HepG2 (cell line): ENCODE results near the gene RHOT1. TPM values are rescaled to one million over a fixed set of nuclear protein-coding genes. Genes with fewer than 3 reads are reported as not detected.

Source experiments
- ATAC-seq: fragments of 200-7000 bp; cut with Tn5 transposase; 3 replicates; pipeline ENCODE4 v1.9.1; 2020; ENCODE audit warnings: mild to moderate bottlenecking, moderate library complexity
- BruUV-seq: library from RNA; stranded (reverse); fragments of 400-500 nt; replicated peaks from 2 replicates; lab custom pipeline; 2021; lab: Mats Ljungman, UMichigan
- CTCF ChIA-PET: fragments of 300-600 bp; formaldehyde crosslinking; extraction: SDS; loops from one replicate; lab custom pipeline; 2021; ENCODE audit warnings: low total read pairs, inconsistent platforms, low intra/inter-chr PET ratio; lab: Yijun Ruan, JAX
- POLR2A ChIA-PET: fragments of 350-600 bp; sonication (Branson Sonifier 250); formaldehyde crosslinking; loops from one replicate; lab custom pipeline; 2020; ENCODE audit warnings: antibody characterized with exemption, inconsistent platforms; lab: Yijun Ruan, JAX
- DNase-seq: peaks from one replicate; pipeline ENCODE4 v3.0.0-alpha.2; 2015; ENCODE audit warnings: low spot score
- FAIRE-seq: peaks from 3 replicates; lab custom pipeline; 2011; peaks lifted over from hg19 to GRCh38; lab: Jason Lieb, UNC
- H2AFZ ChIP-seq: one replicate; pipeline ENCODE4 v1.6.1; 2011; ENCODE audit warnings: low read length, inconsistent platforms
- H3K27ac ChIP-seq: fragments of 300-600 bp; 3 replicates; pipeline ENCODE4 v1.8.0; 2011; ENCODE audit warnings: mixed run types, mild to moderate bottlenecking, mixed read lengths, low read length, inconsistent platforms; ENCODE audit not compliant: insufficient read depth; ENCODE audit errors: extremely low read length
- H3K27me3 ChIP-seq, 2 experiments: fragments of 200-600 bp in 1 of 2; 2 replicates in 1 of 2; 3 replicates in 1 of 2; pipeline versions ENCODE4 v1.6.0 to v1.8.0; 2011; ENCODE audit warnings: low read length in 2 of 2, mild to moderate bottlenecking in 2 of 2, moderate library complexity in 2 of 2, inconsistent platforms in 1 of 2; ENCODE audit not compliant: insufficient read depth in 2 of 2, control insufficient read depth in 1 of 2
- H3K36me3 ChIP-seq, 2 experiments: fragments of 200-600 bp in 1 of 2; replicated peaks in 1 of 2; 2 replicates in 1 of 2; 3 replicates in 1 of 2; pipeline versions ENCODE4 v1.5.1 to v1.8.0; 2011; ENCODE audit warnings: low read length in 2 of 2, inconsistent platforms in 1 of 2; ENCODE audit not compliant: insufficient read depth in 2 of 2, control insufficient read depth in 1 of 2
- H3K4me1 ChIP-seq: 2 replicates; pipeline ENCODE4 v1.5.1; 2012; ENCODE audit warnings: low read length, inconsistent platforms; ENCODE audit not compliant: insufficient read depth
- H3K4me2 ChIP-seq: 2 replicates; pipeline ENCODE4 v1.6.0; 2011; ENCODE audit warnings: low read depth, low read length, inconsistent platforms
- H3K4me3 ChIP-seq, 3 experiments: fragments of 200-600 bp in 1 of 3; sonication (generic), shearing (Covaris generic) in 1 of 3; replicated peaks in 1 of 3; 2 replicates each; pipeline ENCODE4 v1.5.1; 2011 to 2016; ENCODE audit warnings: low read length in 3 of 3, inconsistent platforms in 2 of 3, low read depth in 2 of 3, mild to moderate bottlenecking in 2 of 3, control low read depth in 1 of 3, mixed read lengths in 1 of 3; ENCODE audit not compliant: insufficient read depth in 1 of 3
- H3K79me2 ChIP-seq: one replicate; pipeline ENCODE4 v1.6.1; 2011; ENCODE audit warnings: low read length, inconsistent platforms; ENCODE audit not compliant: insufficient read depth
- H3K9ac ChIP-seq: 2 replicates; pipeline ENCODE4 v1.6.0; 2011; ENCODE audit warnings: mild to moderate bottlenecking, low read depth, low read length, inconsistent platforms; ENCODE audit not compliant: insufficient read depth
- H3K9me3 ChIP-seq: 2 replicates; pipeline ENCODE4 v1.5.1; 2012; ENCODE audit warnings: mild to moderate bottlenecking, low read length
- H4K20me1 ChIP-seq: 2 replicates; pipeline ENCODE4 v1.6.0; 2011; ENCODE audit warnings: inconsistent platforms, mild to moderate bottlenecking, low read length, moderate library complexity; ENCODE audit not compliant: insufficient read depth
- FOXA1 ChIP-seq, 2 experiments: fragments of 450-650 bp in 1 of 2; sonication (generic) in 1 of 2; formaldehyde crosslinking in 1 of 2; IDR thresholded peaks; 2 replicates each; pipeline versions ENCODE4 v1.4.0 to v1.6.1; 2016 to 2020; ENCODE audit warnings: missing genetic modification reagents in 1 of 2
- HES4 ChIP-seq: sonication (generic); formaldehyde crosslinking; IDR thresholded peaks from 2 replicates; pipeline ENCODE4 v1.9.0; 2021; ENCODE audit warnings: mild to moderate bottlenecking, missing genetic modification reagents, borderline replicate concordance
- HMG20A ChIP-seq: IDR thresholded peaks from 2 replicates; pipeline ENCODE4 v1.6.1; 2016; ENCODE audit warnings: borderline replicate concordance
- KLF15 ChIP-seq: sonication (generic); formaldehyde crosslinking; IDR thresholded peaks from 2 replicates; pipeline ENCODE4 v1.8.1; 2023; ENCODE audit warnings: borderline replicate concordance, mild to moderate bottlenecking, inconsistent platforms, missing genetic modification reagents, mixed read lengths
- MAZ ChIP-seq, 2 experiments: sonication (generic) in 1 of 2; formaldehyde crosslinking in 1 of 2; IDR thresholded peaks; 2 replicates each; pipeline versions ENCODE4 v1.5.0 to v1.6.1; 2012 to 2020; ENCODE audit warnings: low read depth in 2 of 2, mild to moderate bottlenecking in 2 of 2, borderline replicate concordance in 1 of 2, improper control_type of control experiment in 1 of 2, low read length in 1 of 2, missing genetic modification reagents in 1 of 2, moderate library complexity in 1 of 2
- SMARCE1 ChIP-seq: fragments of 450-650 bp; IDR thresholded peaks from 2 replicates; pipeline ENCODE4 v1.6.1; 2017; ENCODE audit warnings: borderline replicate concordance
- ZBTB7B ChIP-seq: sonication (generic); formaldehyde crosslinking; IDR thresholded peaks from 2 replicates; pipeline ENCODE4 v1.4.0; 2020; ENCODE audit warnings: missing genetic modification reagents
- ZNF546 ChIP-seq: sonication (generic); formaldehyde crosslinking; conservative IDR thresholded peaks from 2 replicates; pipeline ENCODE4 v1.8.1; 2023; ENCODE audit warnings: mild to moderate bottlenecking, missing genetic modification reagents
- ZNF558 ChIP-seq: sonication (generic); formaldehyde crosslinking; IDR thresholded peaks from 2 replicates; pipeline ENCODE4 v1.9.0; 2022; ENCODE audit warnings: mild to moderate bottlenecking, missing genetic modification reagents, borderline replicate concordance
- ZNF660 ChIP-seq: sonication (generic); formaldehyde crosslinking; IDR thresholded peaks from 2 replicates; pipeline ENCODE4 v1.5.1; 2020; ENCODE audit warnings: mild to moderate bottlenecking, low read depth, missing genetic modification reagents, borderline replicate concordance
- ZSCAN22 ChIP-seq: sonication (generic); formaldehyde crosslinking; IDR thresholded peaks from 2 replicates; pipeline ENCODE4 v1.4.0; 2020; ENCODE audit warnings: mild to moderate bottlenecking, missing genetic modification reagents
- WGBS: methylation state at CpG from one replicate; pipeline ENCODE4 v1.1.6; 2017; ENCODE audit warnings: low lambda C conversion rate; 5-methylcytosine and 5-hydroxymethylcytosine counted together
- in situ Hi-C: cut with HindIII; loops from 2 replicates; pipeline ENCODE4 v1.10.0; 2017; ENCODE audit warnings: low pct_unique_long_range_greater_than_20kb; ENCODE audit not compliant: extremely low pct_ligation_motif_present
- intact Hi-C: fragments of 100-400 bp; cut with micrococcal nuclease; formaldehyde crosslinking; loops from one replicate; pipeline ENCODE4 v1.10.0; 2022; ENCODE audit not compliant: unreplicated experiment
- polyA plus RNA-seq, 8 experiments: library from polyadenylated mRNA; depleted of rRNA in 3 of 8; stranded (reverse) in 7 of 8; unstranded in 1 of 8; fragments of >200 nt; fragmentation: Illumina TruSeq in 4 of 8; extraction: Trizol in 4 of 8; gene quantifications; 2 replicates each; pipeline versions ENCODE4 v1.2.1 to v1.2.3, GENCODE V29; 2011 to 2016; ENCODE audit warnings: low read depth in 4 of 8, missing spikeins in 1 of 8, mixed read lengths in 1 of 8; ENCODE audit not compliant: insufficient read depth in 1 of 8
- total RNA-seq, 5 experiments: library from RNA; depleted of rRNA; stranded (reverse); fragments of >200 nt; fragmentation: Illumina TruSeq; extraction: Trizol; gene quantifications; 2 replicates each; pipeline ENCODE4 v1.2.3, GENCODE V29; 2016; ENCODE audit warnings: low read depth in 1 of 5
- TF ChIP-seq, protein P1 (sequence below): sonication (generic); formaldehyde crosslinking; IDR thresholded peaks from 2 replicates; pipeline ENCODE4 v1.9.0; 2022; ENCODE audit warnings: low read depth, missing genetic modification reagents
- TF ChIP-seq, protein P2 (sequence below): IDR thresholded peaks from 2 replicates; pipeline ENCODE4 v1.6.1; 2016; ENCODE audit warnings: missing compliant biosample characterization, missing genetic modification reagents, borderline replicate concordance
- TF ChIP-seq, protein P3 (sequence below): sonication (generic); formaldehyde crosslinking; IDR thresholded peaks from 2 replicates; pipeline ENCODE4 v1.5.1; 2020; ENCODE audit warnings: mild to moderate bottlenecking, moderate library complexity, missing genetic modification reagents
- TF ChIP-seq, protein P4 (sequence below): sonication (generic); formaldehyde crosslinking; IDR thresholded peaks from 2 replicates; pipeline ENCODE4 v1.5.0; 2020; ENCODE audit warnings: mild to moderate bottlenecking, low read depth, missing genetic modification reagents, borderline replicate concordance
- TF ChIP-seq, protein P5 (sequence below): sonication (generic); formaldehyde crosslinking; IDR thresholded peaks from 2 replicates; pipeline ENCODE4 v1.8.1; 2023; ENCODE audit warnings: mild to moderate bottlenecking, missing genetic modification reagents, borderline replicate concordance

The RHOT1 gene
- total and polyA plus RNA-seq, 2 of the 13 experiments (the other 11 are each of a cell fraction or from before 2014, with no cell fraction given), result 25.6 to 41.5 TPM

DNA sequence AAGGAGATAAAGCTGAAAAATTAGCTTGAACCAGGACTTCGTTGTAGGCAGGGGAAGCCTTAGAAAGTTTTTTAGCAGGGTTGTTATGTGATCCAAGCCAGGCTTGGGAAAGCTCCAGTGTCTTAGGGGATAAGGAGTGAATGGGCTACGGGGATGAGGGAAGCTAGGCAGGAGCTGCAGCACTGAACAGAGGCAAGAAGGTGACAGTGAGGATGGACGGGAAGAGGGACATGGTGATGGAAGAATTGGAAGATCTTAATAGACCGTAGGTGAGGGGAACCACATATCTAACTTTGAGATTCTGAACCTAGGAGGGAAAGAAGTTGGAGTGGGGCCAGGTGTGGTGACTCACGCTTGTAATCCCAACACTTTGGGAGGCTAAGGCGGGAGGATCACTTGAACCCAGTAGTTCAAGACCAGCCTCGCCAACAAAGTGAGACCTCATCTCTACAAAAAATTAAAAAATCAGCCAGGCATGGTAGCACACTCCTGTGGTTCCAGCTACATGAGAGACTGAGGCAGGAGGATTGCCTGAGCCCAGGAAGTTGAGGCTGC is 126.5 kb downstream of the RHOT1 start:
- WGBS, result 65% methylated on average over 7 of the region's 7 CpGs
- H3K9ac ChIP-seq, result no peak overlapping the region
- in situ Hi-C loops, result no loop called here
- CTCF ChIA-PET, result no interaction called here
- POLR2A ChIA-PET, result no interaction called here
- TF ChIP-seq FOXA1 (IDR thresholded peaks at IDR 0.05) (no peak), FOXA1 (CRISPR knock-in tag; IDR thresholded peaks at IDR 0.05) (no peak), ZNF546 (no peak), ZNF558 (CRISPR knock-in tag) (no peak), SMARCE1 (no peak), ZNF660 (CRISPR knock-in tag) (no peak), HMG20A (CRISPR knock-in tag) (no peak), MAZ (IDR thresholded peaks at IDR 0.05; ENCODE audit: borderline replicate concordance, low read depth, low read length) (no peak), MAZ (CRISPR knock-in tag; IDR thresholded peaks at IDR 0.05; ENCODE audit: low read depth) (no peak), ZBTB7B (no peak), HES4 (CRISPR knock-in tag) (no peak), KLF15 (CRISPR knock-in tag) (no peak), ZSCAN22 (CRISPR knock-in tag) (no peak)
- TF ChIP-seq, protein P1, sequence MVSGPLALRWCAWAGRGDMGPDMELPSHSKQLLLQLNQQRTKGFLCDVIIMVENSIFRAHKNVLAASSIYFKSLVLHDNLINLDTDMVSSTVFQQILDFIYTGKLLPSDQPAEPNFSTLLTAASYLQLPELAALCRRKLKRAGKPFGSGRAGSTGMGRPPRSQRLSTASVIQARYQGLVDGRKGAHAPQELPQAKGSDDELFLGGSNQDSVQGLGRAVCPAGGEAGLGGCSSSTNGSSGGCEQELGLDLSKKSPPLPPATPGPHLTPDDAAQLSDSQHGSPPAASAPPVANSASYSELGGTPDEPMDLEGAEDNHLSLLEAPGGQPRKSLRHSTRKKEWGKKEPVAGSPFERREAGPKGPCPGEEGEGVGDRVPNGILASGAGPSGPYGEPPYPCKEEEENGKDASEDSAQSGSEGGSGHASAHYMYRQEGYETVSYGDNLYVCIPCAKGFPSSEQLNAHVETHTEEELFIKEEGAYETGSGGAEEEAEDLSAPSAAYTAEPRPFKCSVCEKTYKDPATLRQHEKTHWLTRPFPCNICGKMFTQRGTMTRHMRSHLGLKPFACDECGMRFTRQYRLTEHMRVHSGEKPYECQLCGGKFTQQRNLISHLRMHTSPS (CRISPR knock-in tag), result no peak
- TF ChIP-seq, protein P2, sequence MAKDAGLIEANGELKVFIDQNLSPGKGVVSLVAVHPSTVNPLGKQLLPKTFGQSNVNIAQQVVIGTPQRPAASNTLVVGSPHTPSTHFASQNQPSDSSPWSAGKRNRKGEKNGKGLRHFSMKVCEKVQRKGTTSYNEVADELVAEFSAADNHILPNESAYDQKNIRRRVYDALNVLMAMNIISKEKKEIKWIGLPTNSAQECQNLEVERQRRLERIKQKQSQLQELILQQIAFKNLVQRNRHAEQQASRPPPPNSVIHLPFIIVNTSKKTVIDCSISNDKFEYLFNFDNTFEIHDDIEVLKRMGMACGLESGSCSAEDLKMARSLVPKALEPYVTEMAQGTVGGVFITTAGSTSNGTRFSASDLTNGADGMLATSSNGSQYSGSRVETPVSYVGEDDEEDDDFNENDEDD, result no peak
- TF ChIP-seq, protein P3, sequence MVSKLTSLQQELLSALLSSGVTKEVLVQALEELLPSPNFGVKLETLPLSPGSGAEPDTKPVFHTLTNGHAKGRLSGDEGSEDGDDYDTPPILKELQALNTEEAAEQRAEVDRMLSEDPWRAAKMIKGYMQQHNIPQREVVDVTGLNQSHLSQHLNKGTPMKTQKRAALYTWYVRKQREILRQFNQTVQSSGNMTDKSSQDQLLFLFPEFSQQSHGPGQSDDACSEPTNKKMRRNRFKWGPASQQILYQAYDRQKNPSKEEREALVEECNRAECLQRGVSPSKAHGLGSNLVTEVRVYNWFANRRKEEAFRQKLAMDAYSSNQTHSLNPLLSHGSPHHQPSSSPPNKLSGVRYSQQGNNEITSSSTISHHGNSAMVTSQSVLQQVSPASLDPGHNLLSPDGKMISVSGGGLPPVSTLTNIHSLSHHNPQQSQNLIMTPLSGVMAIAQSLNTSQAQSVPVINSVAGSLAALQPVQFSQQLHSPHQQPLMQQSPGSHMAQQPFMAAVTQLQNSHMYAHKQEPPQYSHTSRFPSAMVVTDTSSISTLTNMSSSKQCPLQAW, result no peak
- TF ChIP-seq, protein P4, sequence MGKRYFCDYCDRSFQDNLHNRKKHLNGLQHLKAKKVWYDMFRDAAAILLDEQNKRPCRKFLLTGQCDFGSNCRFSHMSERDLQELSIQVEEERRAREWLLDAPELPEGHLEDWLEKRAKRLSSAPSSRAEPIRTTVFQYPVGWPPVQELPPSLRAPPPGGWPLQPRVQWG (CRISPR knock-in tag), result no peak
- TF ChIP-seq, protein P5, sequence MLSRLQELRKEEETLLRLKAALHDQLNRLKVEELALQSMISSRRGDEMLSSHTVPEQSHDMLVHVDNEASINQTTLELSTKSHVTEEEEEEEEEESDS (CRISPR knock-in tag), result no peak
- TF ChIP-seq, all 625 proteins: peak for 0
- FAIRE-seq (no peak), DNase-seq (no peak), ATAC-seq (no peak)
- no TSS peak for BruUV-seq
- intact Hi-C loops, result loop anchor here (1.0 kb wide), 1 partner anchor 44 kb away; no protein-coding TSS in a partner anchor
- Histone ChIP-seq H3K27me3 (peaks cover 18 to 67% of the 10 kb centered on the region in 2 experiments), H3K27ac (no peak overlapping the region), H3K36me3 (no peaks in the 10 kb centered on the region), H3K4me3 (no peak overlapping the region), H3K4me2 (no peak overlapping the region), H3K79me2 (no peaks in the 10 kb centered on the region), H3K9me3 (no peaks in the 10 kb centered on the region), H2AFZ (no peak overlapping the region), H4K20me1 (no peaks in the 10 kb centered on the region), H3K4me1 (peaks cover 23% of the 10 kb centered on the region)
